ENCODE measurements around the gene TRPM2.

TRPM2 gene

GRCh38 chr21:44374601-44375280 lies 21.3 kb downstream of the TRPM2 start:
- TF ChIP-seq ZFX (IDR thresholded peaks at IDR 0.05) (no peak), CTCF (conservative IDR thresholded peaks at IDR 0.05) (no peak)
- H3K27ac ChIP-seq = no peak overlapping the region

GRCh38 chr21:44375281-44375651 lies 21.8 kb downstream of the TRPM2 start:
- H3K27ac ChIP-seq = no peak overlapping the region
- TF ChIP-seq CTCF (conservative IDR thresholded peaks at IDR 0.05) (no peak), ZFX (IDR thresholded peaks at IDR 0.05) (no peak)

GRCh38 chr21:44375761-44376241 lies 22.4 kb downstream of the TRPM2 start:
- TF ChIP-seq CTCF (conservative IDR thresholded peaks at IDR 0.05) (no peak), ZFX (IDR thresholded peaks at IDR 0.05) (no peak)
- no peak overlapping the region for H3K27ac ChIP-seq

GRCh38 chr21:44376606-44377005 lies 23.2 kb downstream of the TRPM2 start:
- TF ChIP-seq ZFX (IDR thresholded peaks at IDR 0.05) = no peak
- no peak for TF ChIP-seq CTCF (conservative IDR thresholded peaks at IDR 0.05)
- H3K27ac ChIP-seq = no peak overlapping the region

GRCh38 chr21:44377201-44377921 lies 23.9 kb downstream of the TRPM2 start:
- H3K27ac ChIP-seq = no peak overlapping the region

GRCh38 chr21:44377922-44378645 lies 24.7 kb downstream of the TRPM2 start:
- no peak overlapping the region for H3K27ac ChIP-seq
- no peak for TF ChIP-seq CTCF (conservative IDR thresholded peaks at IDR 0.05)

More at GRCh38 chr21:44377201-44377921, 23.9 kb downstream of the TRPM2 start:
- TF ChIP-seq ZFX (IDR thresholded peaks at IDR 0.05) (no peak), CTCF (conservative IDR thresholded peaks at IDR 0.05) (no peak; the same call in 1 of the 2 replicates)

All from C4-2B (cell line).